CD14-positive monocyte (primary cell): ENCODE data around the gene JAKMIP2. TPM values are rescaled to one million over a fixed set of nuclear protein-coding genes. Genes with fewer than 3 reads are reported as not detected.

Source experiments
- DNase-seq, 3 donors: peaks; one replicate each; pipeline ENCODE4 v3.0.0-alpha.2; 2011 to 2022
- H2AFZ ChIP-seq: 2 replicates; pipeline ENCODE4 v1.6.0; 2012; ENCODE audit warnings: mild to moderate bottlenecking, low read depth, low read length, inconsistent platforms; ENCODE audit not compliant: insufficient read depth, poor library complexity, severe bottlenecking
- H3K27ac ChIP-seq, 2 donors: 1 replicate in 1 of 2; 2 replicates in 1 of 2; pipeline ENCODE4 v1.5.1; 2012 to 2013; ENCODE audit warnings: low read length in 2 of 2, control low read depth in 1 of 2, inconsistent platforms in 1 of 2, low read depth in 1 of 2, mild to moderate bottlenecking in 1 of 2
- H3K27me3 ChIP-seq, 2 donors: one replicate each; pipeline versions ENCODE4 v1.6.0 to v1.6.1; 2011 to 2013; ENCODE audit warnings: low read length in 2 of 2; ENCODE audit not compliant: control insufficient read depth in 2 of 2, insufficient read depth in 2 of 2
- H3K36me3 ChIP-seq, 2 donors: replicated peaks in 1 of 2; 1 replicate in 1 of 2; 2 replicates in 1 of 2; pipeline versions ENCODE4 v1.5.1 to v1.6.1; 2012 to 2013; ENCODE audit warnings: low read length in 2 of 2, control low read depth in 1 of 2, inconsistent platforms in 1 of 2, mild to moderate bottlenecking in 1 of 2; ENCODE audit not compliant: insufficient read depth in 2 of 2, control insufficient read depth in 1 of 2
- H3K4me1 ChIP-seq, 2 donors: 1 replicate in 1 of 2; 2 replicates in 1 of 2; pipeline versions ENCODE4 v1.5.1 to v1.6.1; 2012 to 2013; ENCODE audit warnings: low read length in 2 of 2, control low read depth in 1 of 2, inconsistent platforms in 1 of 2, mild to moderate bottlenecking in 1 of 2, moderate library complexity in 1 of 2; ENCODE audit not compliant: insufficient read depth in 2 of 2, control insufficient read depth in 1 of 2
- H3K4me2 ChIP-seq: replicated peaks from 2 replicates; pipeline ENCODE3; 2012; ENCODE audit warnings: low read length, moderate library complexity, mild to moderate bottlenecking; ENCODE audit not compliant: poor library complexity, severe bottlenecking; ENCODE audit errors: extremely low read depth
- H3K4me3 ChIP-seq, 3 experiments: fragments of 200-600 bp in 1 of 3; sonication (generic) in 1 of 3; replicated peaks in 1 of 3; 1 replicate in 2 of 3; 2 replicates in 1 of 3; pipeline ENCODE4 v1.5.1; 2011 to 2013; ENCODE audit warnings: low read length in 3 of 3, mild to moderate bottlenecking in 3 of 3, control low read depth in 2 of 3, low read depth in 2 of 3, inconsistent platforms in 1 of 3, moderate library complexity in 1 of 3
- H3K79me2 ChIP-seq: 2 replicates; pipeline ENCODE4 v1.6.0; 2012; ENCODE audit warnings: mild to moderate bottlenecking, control low read depth, inconsistent platforms, low read length, moderate library complexity; ENCODE audit not compliant: insufficient read depth
- H3K9ac ChIP-seq: 2 replicates; pipeline ENCODE4 v1.6.0; 2017; ENCODE audit warnings: low read length, mild to moderate bottlenecking; ENCODE audit not compliant: insufficient read depth, poor library complexity, severe bottlenecking
- H3K9me3 ChIP-seq, 2 donors: replicated peaks in 1 of 2; 1 replicate in 1 of 2; 2 replicates in 1 of 2; pipeline versions ENCODE4 v1.5.1 to v1.6.1; 2012 to 2013; ENCODE audit warnings: low read length in 2 of 2, control low read depth in 1 of 2; ENCODE audit not compliant: control insufficient read depth in 1 of 2, insufficient read depth in 1 of 2
- H4K20me1 ChIP-seq: 2 replicates; pipeline ENCODE4 v1.6.0; 2012; ENCODE audit warnings: mild to moderate bottlenecking, low read length, control low read depth, moderate library complexity; ENCODE audit not compliant: insufficient read depth
- H3K27ac Mint-ChIP-seq, 7 donors: one replicate each; pipeline ENCODE4 v1.8.0; 2020; ENCODE audit warnings: mild to moderate bottlenecking in 7 of 7, mixed read lengths in 7 of 7, moderate library complexity in 6 of 7, inconsistent platforms in 2 of 7
- H3K27me3 Mint-ChIP-seq, 3 donors: one replicate each; pipeline ENCODE4 v1.8.0; 2021 to 2022; ENCODE audit warnings: low read depth in 3 of 3, mild to moderate bottlenecking in 3 of 3, mixed read lengths in 3 of 3, moderate library complexity in 3 of 3, inconsistent platforms in 1 of 3
- H3K36me3 Mint-ChIP-seq, 2 donors: one replicate each; pipeline ENCODE4 v1.8.0; 2020; ENCODE audit warnings: mixed read lengths in 2 of 2, inconsistent platforms in 1 of 2, mild to moderate bottlenecking in 1 of 2
- H3K4me1 Mint-ChIP-seq: one replicate; pipeline ENCODE4 v1.8.0; 2020; ENCODE audit warnings: mild to moderate bottlenecking, mixed read lengths
- H3K4me3 Mint-ChIP-seq, 2 donors: one replicate each; pipeline ENCODE4 v1.8.0; 2020; ENCODE audit warnings: mild to moderate bottlenecking in 2 of 2, mixed read lengths in 2 of 2, moderate library complexity in 1 of 2
- H3K9me3 Mint-ChIP-seq, 7 donors: one replicate each; pipeline ENCODE4 v1.8.0; 2020 to 2022; ENCODE audit warnings: mixed read lengths in 7 of 7, mild to moderate bottlenecking in 6 of 7, moderate library complexity in 6 of 7, inconsistent platforms in 2 of 7
- WGBS: methylation state at CpG from one replicate; pipeline ENCODE4 v1.1.5; 2013; ENCODE audit warnings: missing lambda C conversion rate; ENCODE audit not compliant: insufficient coverage; 5-methylcytosine and 5-hydroxymethylcytosine counted together
- intact Hi-C, 2 donors: fragments of 100-400 bp; cut with micrococcal nuclease; formaldehyde crosslinking; loops; one replicate each; pipeline versions ENCODE4 v1.15.0 to v1.15.1; 2023
- polyA plus RNA-seq, 3 donors: library from polyadenylated mRNA; depleted of rRNA in 1 of 3; unstranded in 2 of 3; stranded (reverse) in 1 of 3; fragments of 300-500 nt in 2 of 3; fragments of >200 nt in 1 of 3; fragmentation: Illumina TruSeq in 2 of 3; gene quantifications; 1 replicate in 2 of 3; 2 replicates in 1 of 3; pipeline ENCODE4 v1.2.3, GENCODE V29; 2012 to 2021
- TF ChIP-seq, protein P1 (sequence below): fragments of 200-600 bp; IDR thresholded peaks from one replicate; pipeline ENCODE4 v1.8.0; 2022; ENCODE audit warnings: antibody characterized with exemption, mild to moderate bottlenecking

JAKMIP2 gene
- polyA plus RNA-seq, 3 donors = 0.02 TPM; not detected in 2

DNA sequence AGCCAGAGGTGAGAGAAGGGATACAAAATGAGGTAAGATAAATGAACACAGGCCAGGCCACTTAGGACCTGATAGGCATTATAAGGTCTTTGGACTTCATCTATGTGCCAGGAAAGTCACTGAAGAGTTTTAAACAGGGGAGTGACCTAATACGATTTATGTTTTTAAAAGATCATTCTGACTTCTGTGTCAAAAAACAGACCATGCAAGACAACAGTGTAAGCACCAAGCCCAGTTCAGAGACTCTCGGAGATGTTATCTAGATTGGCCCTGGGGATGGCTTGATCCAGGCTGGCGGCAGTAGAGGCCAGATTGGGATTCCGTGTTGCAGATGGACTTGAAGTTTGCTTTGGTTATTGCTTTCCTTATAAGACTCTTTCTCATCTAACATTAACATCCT lies 229.6 kb downstream of the JAKMIP2 start:
- H3K4me3 ChIP-seq = no peak overlapping the region
- H3K9me3 ChIP-seq = no peaks in the 10 kb centered on the region
- TF ChIP-seq, protein P1, sequence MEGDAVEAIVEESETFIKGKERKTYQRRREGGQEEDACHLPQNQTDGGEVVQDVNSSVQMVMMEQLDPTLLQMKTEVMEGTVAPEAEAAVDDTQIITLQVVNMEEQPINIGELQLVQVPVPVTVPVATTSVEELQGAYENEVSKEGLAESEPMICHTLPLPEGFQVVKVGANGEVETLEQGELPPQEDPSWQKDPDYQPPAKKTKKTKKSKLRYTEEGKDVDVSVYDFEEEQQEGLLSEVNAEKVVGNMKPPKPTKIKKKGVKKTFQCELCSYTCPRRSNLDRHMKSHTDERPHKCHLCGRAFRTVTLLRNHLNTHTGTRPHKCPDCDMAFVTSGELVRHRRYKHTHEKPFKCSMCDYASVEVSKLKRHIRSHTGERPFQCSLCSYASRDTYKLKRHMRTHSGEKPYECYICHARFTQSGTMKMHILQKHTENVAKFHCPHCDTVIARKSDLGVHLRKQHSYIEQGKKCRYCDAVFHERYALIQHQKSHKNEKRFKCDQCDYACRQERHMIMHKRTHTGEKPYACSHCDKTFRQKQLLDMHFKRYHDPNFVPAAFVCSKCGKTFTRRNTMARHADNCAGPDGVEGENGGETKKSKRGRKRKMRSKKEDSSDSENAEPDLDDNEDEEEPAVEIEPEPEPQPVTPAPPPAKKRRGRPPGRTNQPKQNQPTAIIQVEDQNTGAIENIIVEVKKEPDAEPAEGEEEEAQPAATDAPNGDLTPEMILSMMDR = no peak
- H3K79me2 ChIP-seq = no peaks in the 10 kb centered on the region
- no peak overlapping the region for H3K4me2 ChIP-seq
- H3K27ac Mint-ChIP-seq = no peak overlapping the region
- H3K36me3 Mint-ChIP-seq = no peaks in the 10 kb centered on the region
- H3K36me3 ChIP-seq = no peaks in the 10 kb centered on the region
- H3K9ac ChIP-seq = no peak overlapping the region
- no peaks in the 10 kb centered on the region for H3K27me3 ChIP-seq
- no peaks in the 10 kb centered on the region for H4K20me1 ChIP-seq
- H3K4me1 Mint-ChIP-seq = peaks cover 1% of the 10 kb centered on the region
- no peaks in the 10 kb centered on the region for H3K4me1 ChIP-seq
- no peak overlapping the region for H3K27ac ChIP-seq
- DNase-seq = no peak
- H2AFZ ChIP-seq = no peak overlapping the region
- peaks cover 1 to 12% (median 5%) of the 10 kb centered on the region in 3 donors for H3K27me3 Mint-ChIP-seq
- 80% methylated on average over 1 of the region's 4 CpGs for WGBS
- intact Hi-C loops = loop anchor here in 1 of 2 donors (10.0 kb wide), 1 partner anchor 88 kb away; no protein-coding TSS in a partner anchor
- no peak overlapping the region for H3K4me3 Mint-ChIP-seq
- H3K9me3 Mint-ChIP-seq = peaks cover 0 to 10% (median 3%) of the 10 kb centered on the region in 7 donors

DNA sequence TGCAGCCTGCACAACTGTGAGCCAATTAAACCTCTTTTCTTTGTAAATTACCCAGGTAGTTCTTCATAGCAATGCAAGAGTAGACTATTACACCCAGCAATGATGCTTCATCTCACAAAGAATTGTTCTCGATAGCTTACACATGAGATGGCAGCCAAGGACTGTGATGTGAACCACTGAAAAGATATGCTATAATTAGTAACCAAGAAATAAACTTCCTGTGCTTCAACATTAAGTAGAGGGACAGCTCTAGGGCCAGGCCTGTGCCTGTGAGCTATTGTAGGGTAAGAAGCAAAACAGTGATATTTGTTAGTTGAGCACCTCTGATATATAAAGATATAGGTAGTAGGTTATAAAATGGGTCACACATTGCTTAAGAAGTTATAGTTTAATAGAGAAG lies 230.9 kb downstream of the JAKMIP2 start:
- intact Hi-C loops = loop anchor here in 1 of 2 donors (10.0 kb wide), 1 partner anchor 87 kb away; no protein-coding TSS in a partner anchor
- H3K36me3 Mint-ChIP-seq = no peaks in the 10 kb centered on the region
- H3K4me3 Mint-ChIP-seq = no peak overlapping the region
- TF ChIP-seq, protein P1 = no peak
- no peak for DNase-seq
- H3K4me1 ChIP-seq = no peaks in the 10 kb centered on the region
- peaks cover 0 to 10% (median 3%) of the 10 kb centered on the region in 7 donors for H3K9me3 Mint-ChIP-seq
- H3K27me3 Mint-ChIP-seq = peaks cover 0 to 11% (median 5%) of the 10 kb centered on the region in 3 donors
- H3K27ac Mint-ChIP-seq = peak overlapping the region in 1 of 7 donors; percentile 68
- H3K36me3 ChIP-seq = no peaks in the 10 kb centered on the region
- H3K27me3 ChIP-seq = no peaks in the 10 kb centered on the region
- H3K9ac ChIP-seq = no peak overlapping the region
- H3K9me3 ChIP-seq = no peaks in the 10 kb centered on the region
- H3K27ac ChIP-seq = no peak overlapping the region
- H3K4me3 ChIP-seq = no peak overlapping the region
- WGBS = no CpG with 5 or more reads among the region's 1 CpG
- no peaks in the 10 kb centered on the region for H4K20me1 ChIP-seq
- no peak overlapping the region for H2AFZ ChIP-seq
- H3K79me2 ChIP-seq = no peaks in the 10 kb centered on the region
- peaks cover 1% of the 10 kb centered on the region for H3K4me1 Mint-ChIP-seq
- no peak overlapping the region for H3K4me2 ChIP-seq
